GM12874 (cell line): ENCODE measurements around the gene KRTAP4-7.
"Not testable (repeated sequence)": the region's sequence is repeated elsewhere in the genome, so short reads cannot be mapped to it uniquely, and the experiment has no call there.

Experiments used
- TF ChIP-seq, protein P1 (sequence below): IDR thresholded peaks from 2 replicates; pipeline ENCODE4 v1.5.1; 2011; ENCODE audit warnings: low read depth, mild to moderate bottlenecking, control low read depth, low read length, moderate library complexity; ENCODE audit not compliant: insufficient read depth

KRTAP4-7 gene

GRCh38 chr17:41118721-41119120, 34.8 kb downstream of the KRTAP4-7 start:
- TF ChIP-seq, protein P1, sequence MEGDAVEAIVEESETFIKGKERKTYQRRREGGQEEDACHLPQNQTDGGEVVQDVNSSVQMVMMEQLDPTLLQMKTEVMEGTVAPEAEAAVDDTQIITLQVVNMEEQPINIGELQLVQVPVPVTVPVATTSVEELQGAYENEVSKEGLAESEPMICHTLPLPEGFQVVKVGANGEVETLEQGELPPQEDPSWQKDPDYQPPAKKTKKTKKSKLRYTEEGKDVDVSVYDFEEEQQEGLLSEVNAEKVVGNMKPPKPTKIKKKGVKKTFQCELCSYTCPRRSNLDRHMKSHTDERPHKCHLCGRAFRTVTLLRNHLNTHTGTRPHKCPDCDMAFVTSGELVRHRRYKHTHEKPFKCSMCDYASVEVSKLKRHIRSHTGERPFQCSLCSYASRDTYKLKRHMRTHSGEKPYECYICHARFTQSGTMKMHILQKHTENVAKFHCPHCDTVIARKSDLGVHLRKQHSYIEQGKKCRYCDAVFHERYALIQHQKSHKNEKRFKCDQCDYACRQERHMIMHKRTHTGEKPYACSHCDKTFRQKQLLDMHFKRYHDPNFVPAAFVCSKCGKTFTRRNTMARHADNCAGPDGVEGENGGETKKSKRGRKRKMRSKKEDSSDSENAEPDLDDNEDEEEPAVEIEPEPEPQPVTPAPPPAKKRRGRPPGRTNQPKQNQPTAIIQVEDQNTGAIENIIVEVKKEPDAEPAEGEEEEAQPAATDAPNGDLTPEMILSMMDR = no peak

DNA sequence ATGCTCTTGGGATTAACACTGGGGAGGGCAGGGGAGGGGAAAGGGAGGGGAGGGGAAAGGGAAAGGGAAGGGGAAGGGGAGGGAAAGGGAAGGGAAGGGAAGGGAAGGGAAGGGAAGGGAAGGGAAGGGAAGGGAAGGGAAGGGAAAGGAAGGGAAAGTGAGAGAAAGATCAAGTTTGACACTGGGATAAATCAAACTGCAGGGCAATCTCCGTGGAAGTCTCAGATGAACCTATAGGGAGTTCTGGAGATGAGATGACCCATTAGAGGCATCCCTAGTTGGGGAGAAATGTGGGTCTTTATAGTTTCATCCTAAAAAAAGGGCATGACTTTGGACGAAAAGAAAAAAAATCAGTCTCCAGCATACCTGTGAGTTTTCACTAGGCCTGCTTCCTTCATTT, 37.8 kb downstream of the KRTAP4-7 start:
- TF ChIP-seq, protein P1 = no peak

DNA sequence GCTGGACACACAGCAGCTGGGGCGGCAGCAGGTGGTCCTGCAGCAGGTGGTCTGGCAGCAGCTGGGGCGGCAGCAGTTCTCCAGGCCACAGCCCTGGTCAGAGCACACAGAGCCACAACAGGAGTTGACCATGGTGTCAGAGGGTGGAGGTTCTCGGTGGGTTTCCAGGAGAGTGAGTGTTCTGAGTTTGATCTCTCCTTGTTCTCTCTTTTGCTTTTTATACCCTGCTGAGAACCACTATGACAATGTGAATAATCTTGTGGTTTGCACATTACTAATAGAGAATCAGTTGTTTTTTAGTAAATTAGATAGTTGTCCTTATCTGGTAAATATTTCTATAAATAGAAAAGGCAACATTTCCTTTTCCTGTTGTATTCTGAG, 40.0 kb downstream of the KRTAP4-7 start, which contains the start of gene KRTAP4-12:
TSS of gene KRTAP4-12 (minus strand) at position 192 of the 381 bp plus-strand sequence. CDS start at position 132, 60 bp downstream.
- TF ChIP-seq, protein P1 = not testable (repeated sequence)

- TF ChIP-seq, protein P1 = no peak
These were observed 41.1 kb downstream of the KRTAP4-7 start for GRCh38 chr17:41125064-41125463.

DNA sequence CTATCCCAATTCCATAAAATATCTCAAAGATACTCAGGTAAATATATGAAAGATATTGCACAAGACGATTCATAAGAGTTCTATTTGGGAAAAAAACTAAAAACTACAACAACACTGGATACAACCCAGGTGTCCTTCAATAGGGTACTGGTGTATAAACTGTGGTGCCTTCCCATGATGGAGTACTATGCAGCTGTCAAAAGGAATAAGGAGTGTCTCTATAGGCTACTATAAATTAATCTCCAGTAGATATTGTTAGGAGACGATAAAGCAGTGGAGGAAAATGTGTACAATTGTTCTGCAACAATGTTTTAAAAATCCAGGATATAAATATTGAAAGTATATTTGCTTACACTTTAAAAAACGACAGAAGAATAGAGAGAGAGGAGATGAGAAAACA, 42.5 kb downstream of the KRTAP4-7 start:
- TF ChIP-seq, protein P1 = no peak

DNA sequence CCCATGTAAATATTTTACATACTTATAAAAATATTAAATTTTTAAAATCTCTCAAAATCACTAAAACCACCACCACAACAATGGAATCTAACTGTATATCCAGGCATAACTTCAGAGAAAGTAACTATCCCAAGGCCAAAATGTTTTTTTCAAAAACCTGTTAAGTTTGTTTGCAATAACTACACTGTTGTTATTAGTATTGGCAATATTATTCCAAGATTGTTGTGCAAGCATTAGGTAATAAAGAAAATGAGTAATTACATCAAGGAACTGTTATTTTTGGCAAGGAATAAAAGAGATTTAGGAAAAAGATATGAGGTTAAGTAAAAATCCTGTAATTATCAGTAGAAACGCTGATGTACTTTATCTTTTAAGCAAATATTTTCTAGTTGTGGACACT, 43.4 kb downstream of the KRTAP4-7 start:
- TF ChIP-seq, protein P1 = no peak

DNA sequence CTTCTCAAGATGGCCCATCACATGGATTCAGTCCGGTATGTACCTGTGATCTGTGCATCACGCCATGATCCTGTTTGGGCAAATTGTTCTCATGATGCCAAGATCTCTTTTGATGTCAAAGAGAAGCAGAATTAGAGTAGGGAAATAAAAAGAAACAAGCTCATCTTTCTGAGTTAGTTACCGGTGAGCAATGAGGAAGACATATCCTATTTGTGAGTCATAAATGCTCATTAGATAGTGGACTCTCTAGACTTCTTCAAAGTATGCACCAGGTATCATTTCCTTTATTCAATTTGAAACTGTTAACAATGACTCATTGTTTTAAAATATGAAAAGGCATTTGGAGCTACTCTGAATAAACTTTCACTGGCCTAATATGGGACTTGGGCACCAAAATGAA, 48.0 kb downstream of the KRTAP4-7 start:
- TF ChIP-seq, protein P1 = no peak
